Choroid plexus epithelial cell (primary cell): ENCODE data around the gene WHAMM.

Source experiments
- DNase-seq: peaks from one replicate; pipeline ENCODE4 v3.0.0-alpha.2; 2010; ENCODE audit warnings: low read depth
- H3K4me3 ChIP-seq: 2 replicates; pipeline ENCODE4 v1.5.1; 2011; ENCODE audit warnings: low read depth, mild to moderate bottlenecking, control low read depth, low read length, moderate library complexity
- CTCF ChIP-seq: conservative IDR thresholded peaks from 2 replicates; pipeline ENCODE4 v1.5.1; 2011; ENCODE audit warnings: low read depth, mild to moderate bottlenecking, control low read depth, inconsistent platforms, low read length, moderate library complexity

WHAMM gene

GRCh38 chr15:82875411-82876003 lies 66.1 kb downstream of the WHAMM start:
- no peak for TF ChIP-seq CTCF
- H3K4me3 ChIP-seq: no peak overlapping the region
- no peak for DNase-seq

DNA sequence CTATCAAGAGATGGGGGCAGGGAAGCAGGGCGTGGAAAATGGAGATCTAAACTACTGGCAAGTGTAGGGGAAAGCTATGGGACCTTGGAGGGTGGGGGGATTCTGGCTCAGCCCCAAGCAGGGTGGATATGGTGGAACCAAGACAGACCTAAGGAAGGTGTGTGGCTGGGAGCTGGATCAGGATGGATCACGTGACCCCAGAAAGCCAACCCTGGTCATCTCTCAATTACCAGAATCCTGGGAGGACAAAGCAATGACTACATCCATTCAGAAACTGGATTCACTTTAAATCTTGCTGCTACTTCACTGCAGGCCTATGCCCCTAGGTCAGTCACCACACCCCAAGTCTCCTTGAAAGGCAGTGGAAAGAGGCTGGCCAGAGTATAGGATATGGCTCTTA lies 68.4 kb downstream of the WHAMM start:
- DNase-seq: no peak
- TF ChIP-seq CTCF: no peak
- no peak overlapping the region for H3K4me3 ChIP-seq

DNA sequence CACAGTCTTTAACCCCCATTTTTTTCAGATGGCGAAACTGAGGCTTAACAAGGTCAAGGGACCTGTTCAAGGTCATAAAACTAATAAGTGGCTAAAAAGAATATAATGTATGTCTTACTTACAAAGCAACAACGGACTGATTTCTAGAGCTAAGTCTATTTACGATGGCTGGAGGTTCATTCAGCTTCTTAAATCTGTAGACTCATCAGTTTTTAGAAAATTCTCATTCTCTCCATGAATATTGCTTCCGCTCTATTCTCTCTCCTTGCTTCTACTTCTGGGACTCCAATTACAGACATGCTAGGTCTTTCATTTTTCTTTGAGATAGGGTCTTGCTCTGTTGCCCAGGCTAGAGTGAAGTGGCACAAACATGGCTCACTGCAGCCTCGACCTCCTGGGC lies 68.9 kb downstream of the WHAMM start:
- no peak overlapping the region for H3K4me3 ChIP-seq
- no peak for DNase-seq
- TF ChIP-seq CTCF: no peak

DNA sequence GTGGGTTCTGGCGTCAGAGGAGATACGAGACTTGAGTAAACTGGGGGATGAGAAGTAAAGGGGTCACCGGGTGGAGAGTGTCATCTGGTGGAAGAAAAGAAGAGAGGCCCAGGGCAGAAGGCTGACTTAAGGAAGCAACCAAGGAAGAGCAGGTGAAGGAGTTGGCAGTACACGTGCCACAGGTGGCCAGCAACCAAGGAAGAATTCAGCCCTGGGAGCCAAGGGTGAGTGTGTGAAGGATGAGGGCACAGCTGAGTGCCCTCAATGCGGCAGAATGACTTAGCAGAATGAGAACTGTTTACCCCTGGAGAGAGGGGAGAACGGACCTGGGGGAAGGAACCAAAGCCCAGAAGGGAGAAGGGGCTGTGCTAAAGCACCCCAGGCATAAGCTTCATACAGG lies 71.3 kb downstream of the WHAMM start:
- H3K4me3 ChIP-seq: no peak overlapping the region
- no peak for TF ChIP-seq CTCF
- no peak for DNase-seq

GRCh38 chr15:82881747-82882146 lies 72.3 kb downstream of the WHAMM start:
- no peak overlapping the region for H3K4me3 ChIP-seq
- DNase-seq: no peak
- TF ChIP-seq CTCF: no peak

DNA sequence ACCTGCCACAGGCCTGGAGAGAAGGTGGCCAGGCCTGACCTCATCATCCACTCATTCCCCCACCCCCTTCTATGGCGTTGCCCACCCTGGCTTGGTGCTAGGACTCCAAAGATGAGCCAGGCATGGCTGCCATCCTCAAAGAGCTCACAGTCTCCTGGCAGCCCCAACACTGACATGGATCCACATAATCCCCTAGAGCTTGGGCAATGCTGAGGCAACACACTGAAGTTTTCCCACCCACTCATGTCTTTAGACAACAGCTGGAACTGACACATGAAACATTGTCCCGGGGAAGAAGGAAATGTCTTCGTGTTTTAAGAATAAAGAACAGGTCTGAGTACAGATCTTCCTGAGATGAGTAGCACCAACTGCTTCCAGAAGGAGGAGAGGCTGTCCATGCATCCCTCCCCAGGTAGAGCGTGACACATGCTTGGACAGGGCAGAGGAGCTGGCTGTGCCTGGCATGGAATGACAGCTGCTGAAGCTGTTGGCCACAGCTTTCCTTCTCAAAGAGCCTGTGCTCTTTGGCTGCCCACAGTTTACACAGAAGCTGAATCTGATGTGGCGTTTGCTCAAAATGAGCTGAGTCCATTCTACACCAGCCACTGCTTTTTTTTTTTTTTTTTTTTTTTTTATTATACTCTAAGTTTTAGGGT lies 73.0 kb downstream of the WHAMM start:
- no peak for DNase-seq

More for the DNA sequence above, 73.0 kb downstream of the WHAMM start:
- H3K4me3 ChIP-seq: no peak overlapping the region
- no peak for TF ChIP-seq CTCF
